ENCODE results near the gene SGTB. TPM values are rescaled to one million over a fixed set of nuclear protein-coding genes. Genes with fewer than 3 reads are reported as not detected.

Gene SGTB
- polyA plus RNA-seq, 1 donor from 2014 or later = 9.6 TPM

DNA sequence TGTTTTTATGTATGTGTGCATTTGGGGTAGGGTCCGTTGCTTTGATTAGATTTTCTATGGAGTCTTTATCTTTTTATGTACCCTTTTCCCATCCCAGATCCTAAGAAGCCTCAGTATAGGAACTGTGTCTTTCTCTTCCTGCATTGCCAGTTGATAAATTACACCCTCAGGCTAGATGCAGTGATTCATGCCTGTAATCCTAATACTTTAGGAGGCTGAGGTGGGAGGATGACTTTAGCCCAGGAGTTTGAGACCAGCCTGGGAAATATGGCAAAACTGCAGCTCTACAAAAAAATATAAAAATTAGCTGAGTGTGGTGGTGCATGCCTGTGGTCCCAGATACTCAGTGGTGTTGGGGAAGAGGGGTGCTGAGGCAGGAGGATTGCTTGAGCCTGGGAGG is 40.3 kb upstream of the SGTB start:
- Histone ChIP-seq H3K4me3 (ENCODE audit: low read length) (no peak overlapping the region), H3K79me2 (replicated peaks; ENCODE audit: insufficient read depth, low read length) (no peaks in the 10 kb centered on the region), H3K27ac (ENCODE audit: low read length) (no peak overlapping the region), H3K9ac (ENCODE audit: low read length) (no peak overlapping the region), H3K9me3 (ENCODE audit: low read length) (no peaks in the 10 kb centered on the region), H3F3A (ENCODE audit: insufficient read depth, low read length, poor library complexity, severe bottlenecking) (no peaks in the 10 kb centered on the region), H4K20me1 (ENCODE audit: insufficient read depth) (no peaks in the 10 kb centered on the region), H3K4me2 (ENCODE audit: low read length) (no peak overlapping the region), H2AFZ (ENCODE audit: low read depth, low read length) (no peak overlapping the region), H3K36me3 (ENCODE audit: insufficient read depth, low read length) (peaks cover 10% of the 10 kb centered on the region), H3K9me2 (ENCODE audit: insufficient read depth, low read length) (no peaks in the 10 kb centered on the region), H3K27me3 (ENCODE audit: insufficient read depth, low read depth, low read length) (no peaks in the 10 kb centered on the region)
- TF ChIP-seq RAD21 (conservative IDR thresholded peaks at IDR 0.05) = no peak
- TF ChIP-seq POLR2AphosphoS5 (IDR thresholded peaks at IDR 0.05) = no peak
- no peak for TF ChIP-seq EP300 (conservative IDR thresholded peaks at IDR 0.05; ENCODE audit: poor library complexity, severe bottlenecking)
- TF ChIP-seq, protein P1, sequence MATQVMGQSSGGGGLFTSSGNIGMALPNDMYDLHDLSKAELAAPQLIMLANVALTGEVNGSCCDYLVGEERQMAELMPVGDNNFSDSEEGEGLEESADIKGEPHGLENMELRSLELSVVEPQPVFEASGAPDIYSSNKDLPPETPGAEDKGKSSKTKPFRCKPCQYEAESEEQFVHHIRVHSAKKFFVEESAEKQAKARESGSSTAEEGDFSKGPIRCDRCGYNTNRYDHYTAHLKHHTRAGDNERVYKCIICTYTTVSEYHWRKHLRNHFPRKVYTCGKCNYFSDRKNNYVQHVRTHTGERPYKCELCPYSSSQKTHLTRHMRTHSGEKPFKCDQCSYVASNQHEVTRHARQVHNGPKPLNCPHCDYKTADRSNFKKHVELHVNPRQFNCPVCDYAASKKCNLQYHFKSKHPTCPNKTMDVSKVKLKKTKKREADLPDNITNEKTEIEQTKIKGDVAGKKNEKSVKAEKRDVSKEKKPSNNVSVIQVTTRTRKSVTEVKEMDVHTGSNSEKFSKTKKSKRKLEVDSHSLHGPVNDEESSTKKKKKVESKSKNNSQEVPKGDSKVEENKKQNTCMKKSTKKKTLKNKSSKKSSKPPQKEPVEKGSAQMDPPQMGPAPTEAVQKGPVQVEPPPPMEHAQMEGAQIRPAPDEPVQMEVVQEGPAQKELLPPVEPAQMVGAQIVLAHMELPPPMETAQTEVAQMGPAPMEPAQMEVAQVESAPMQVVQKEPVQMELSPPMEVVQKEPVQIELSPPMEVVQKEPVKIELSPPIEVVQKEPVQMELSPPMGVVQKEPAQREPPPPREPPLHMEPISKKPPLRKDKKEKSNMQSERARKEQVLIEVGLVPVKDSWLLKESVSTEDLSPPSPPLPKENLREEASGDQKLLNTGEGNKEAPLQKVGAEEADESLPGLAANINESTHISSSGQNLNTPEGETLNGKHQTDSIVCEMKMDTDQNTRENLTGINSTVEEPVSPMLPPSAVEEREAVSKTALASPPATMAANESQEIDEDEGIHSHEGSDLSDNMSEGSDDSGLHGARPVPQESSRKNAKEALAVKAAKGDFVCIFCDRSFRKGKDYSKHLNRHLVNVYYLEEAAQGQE (IDR thresholded peaks at IDR 0.05; ENCODE audit: borderline replicate concordance) = no peak
- no peak for TF ChIP-seq TAF1 (IDR thresholded peaks at IDR 0.05; ENCODE audit: low read depth)
- TF ChIP-seq EZH2 (IDR thresholded peaks at IDR 0.05; ENCODE audit: borderline replicate concordance, insufficient read depth, low read length, poor library complexity, severe bottlenecking) = no peak
- no peak for TF ChIP-seq SMC3 (conservative IDR thresholded peaks at IDR 0.05; ENCODE audit: poor library complexity)
- no peak for TF ChIP-seq MXI1 (conservative IDR thresholded peaks at IDR 0.05; ENCODE audit: poor library complexity, severe bottlenecking)
- TF ChIP-seq, protein P2, sequence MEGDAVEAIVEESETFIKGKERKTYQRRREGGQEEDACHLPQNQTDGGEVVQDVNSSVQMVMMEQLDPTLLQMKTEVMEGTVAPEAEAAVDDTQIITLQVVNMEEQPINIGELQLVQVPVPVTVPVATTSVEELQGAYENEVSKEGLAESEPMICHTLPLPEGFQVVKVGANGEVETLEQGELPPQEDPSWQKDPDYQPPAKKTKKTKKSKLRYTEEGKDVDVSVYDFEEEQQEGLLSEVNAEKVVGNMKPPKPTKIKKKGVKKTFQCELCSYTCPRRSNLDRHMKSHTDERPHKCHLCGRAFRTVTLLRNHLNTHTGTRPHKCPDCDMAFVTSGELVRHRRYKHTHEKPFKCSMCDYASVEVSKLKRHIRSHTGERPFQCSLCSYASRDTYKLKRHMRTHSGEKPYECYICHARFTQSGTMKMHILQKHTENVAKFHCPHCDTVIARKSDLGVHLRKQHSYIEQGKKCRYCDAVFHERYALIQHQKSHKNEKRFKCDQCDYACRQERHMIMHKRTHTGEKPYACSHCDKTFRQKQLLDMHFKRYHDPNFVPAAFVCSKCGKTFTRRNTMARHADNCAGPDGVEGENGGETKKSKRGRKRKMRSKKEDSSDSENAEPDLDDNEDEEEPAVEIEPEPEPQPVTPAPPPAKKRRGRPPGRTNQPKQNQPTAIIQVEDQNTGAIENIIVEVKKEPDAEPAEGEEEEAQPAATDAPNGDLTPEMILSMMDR (IDR thresholded peaks at IDR 0.05; ENCODE audit: poor library complexity, severe bottlenecking) = no peak

DNA sequence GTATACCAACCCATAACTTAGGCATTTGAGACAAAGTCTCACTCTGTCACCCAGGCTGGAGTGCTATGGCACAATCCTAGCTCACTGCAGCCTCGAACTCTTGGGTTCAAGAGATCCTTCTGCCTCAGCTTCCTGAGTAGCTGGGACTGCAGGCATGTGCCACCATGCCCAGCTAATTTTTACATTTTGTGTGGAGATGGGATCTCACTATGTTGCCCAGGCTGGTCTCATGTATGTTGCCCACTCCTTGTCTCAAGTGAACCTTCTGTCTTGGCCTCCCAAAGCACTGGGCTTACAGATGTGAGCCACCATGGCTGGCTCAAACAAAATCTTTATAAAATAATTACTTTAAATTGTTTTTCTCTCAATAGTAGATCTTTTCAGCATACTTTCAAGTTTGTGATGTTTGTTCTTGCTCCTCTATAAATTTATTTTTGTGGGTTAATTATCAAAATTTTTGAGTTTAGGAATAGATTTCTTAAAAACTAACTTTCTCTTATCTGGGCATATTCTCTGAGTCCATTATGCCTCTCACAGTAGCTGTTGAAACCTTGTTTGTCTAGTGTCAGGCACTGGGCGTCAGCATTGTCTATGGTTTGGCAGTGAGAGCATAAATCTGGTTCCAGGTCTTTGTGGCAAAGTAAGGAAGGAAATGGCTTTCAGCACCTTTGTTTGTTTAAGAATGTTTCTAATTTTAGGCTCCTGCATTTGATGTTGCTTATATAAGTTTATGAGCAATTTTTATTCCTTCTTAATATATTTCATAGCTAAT is 38.8 kb upstream of the SGTB start:
- Histone ChIP-seq H3K4me3 (ENCODE audit: low read length) (no peak overlapping the region), H3K36me3 (ENCODE audit: insufficient read depth, low read length) (peaks cover 10% of the 10 kb centered on the region), H3K9me3 (ENCODE audit: low read length) (no peaks in the 10 kb centered on the region), H3K27me3 (ENCODE audit: insufficient read depth, low read depth, low read length) (no peaks in the 10 kb centered on the region), H2AFZ (ENCODE audit: low read depth, low read length) (no peak overlapping the region), H3K79me2 (replicated peaks; ENCODE audit: insufficient read depth, low read length) (no peaks in the 10 kb centered on the region), H4K20me1 (ENCODE audit: insufficient read depth) (no peaks in the 10 kb centered on the region), H3K27ac (ENCODE audit: low read length) (no peak overlapping the region), H3K4me2 (ENCODE audit: low read length) (no peak overlapping the region), H3K9ac (ENCODE audit: low read length) (no peak overlapping the region), H3F3A (ENCODE audit: insufficient read depth, low read length, poor library complexity, severe bottlenecking) (no peaks in the 10 kb centered on the region), H3K9me2 (ENCODE audit: insufficient read depth, low read length) (no peaks in the 10 kb centered on the region)
- TF ChIP-seq EP300 (conservative IDR thresholded peaks at IDR 0.05; ENCODE audit: poor library complexity, severe bottlenecking) (no peak), EZH2 (IDR thresholded peaks at IDR 0.05; ENCODE audit: borderline replicate concordance, insufficient read depth, low read length, poor library complexity, severe bottlenecking) (no peak), TAF1 (IDR thresholded peaks at IDR 0.05; ENCODE audit: low read depth) (no peak), SMC3 (conservative IDR thresholded peaks at IDR 0.05; ENCODE audit: poor library complexity) (no peak), RAD21 (conservative IDR thresholded peaks at IDR 0.05) (no peak), POLR2AphosphoS5 (IDR thresholded peaks at IDR 0.05) (no peak), MXI1 (conservative IDR thresholded peaks at IDR 0.05; ENCODE audit: poor library complexity, severe bottlenecking) (no peak)
- TF ChIP-seq, protein P2 (IDR thresholded peaks at IDR 0.05; ENCODE audit: poor library complexity, severe bottlenecking) = no peak
- TF ChIP-seq, protein P1 (IDR thresholded peaks at IDR 0.05; ENCODE audit: borderline replicate concordance) = no peak
